Activated CD8-positive, alpha-beta memory T cell treated with anti-CD3 and anti-CD28 coated beads, Interleukin-2, amount 10 ng/mL, durations not matched to agents 7 days and 5 days (primary cell): ENCODE measurements around the gene RRM2. TPM values are rescaled to one million over a fixed set of nuclear protein-coding genes. Genes with fewer than 3 reads are reported as not detected.
"Not testable (repeated sequence)": the region's sequence is repeated elsewhere in the genome, so short reads cannot be mapped to it uniquely, and the experiment has no call there.

Experiments used
- ATAC-seq: fragments of 150-1000 bp; cut with Tn5 transposase; one replicate; pipeline ENCODE4 v1.10.0; 2021; ENCODE audit warnings: moderate library complexity
- CTCF ChIA-PET: fragments of 350-600 bp; sonication (Branson Sonifier 250); formaldehyde crosslinking; loops from one replicate; lab custom pipeline; 2021; ENCODE audit warnings: antibody characterized with exemption; lab: Charles Lee
- DNase-seq: peaks from one replicate; pipeline ENCODE4 v3.0.0-alpha.2; 2020
- H3K27ac Mint-ChIP-seq: one replicate; pipeline ENCODE4 v1.8.0; 2021; ENCODE audit warnings: mild to moderate bottlenecking, mixed read lengths
- H3K27me3 Mint-ChIP-seq: one replicate; pipeline ENCODE4 v1.8.0; 2021; ENCODE audit warnings: mixed read lengths
- H3K36me3 Mint-ChIP-seq: one replicate; pipeline ENCODE4 v1.8.0; 2021; ENCODE audit warnings: mild to moderate bottlenecking, mixed read lengths
- H3K4me1 Mint-ChIP-seq: one replicate; pipeline ENCODE4 v1.8.0; 2021; ENCODE audit warnings: mixed read lengths
- H3K4me3 Mint-ChIP-seq: one replicate; pipeline ENCODE4 v1.8.0; 2021; ENCODE audit warnings: mild to moderate bottlenecking, moderate library complexity, mixed read lengths
- H3K9me3 Mint-ChIP-seq: one replicate; pipeline ENCODE4 v1.8.0; 2022; ENCODE audit warnings: low read depth, mixed read lengths
- total RNA-seq, 2 experiments: library from RNA; stranded (reverse); gene quantifications; one replicate each; pipeline ENCODE4 v1.2.3, GENCODE V29; 2021

RRM2 gene
- total RNA-seq, 2 experiments from 2014 or later: 506 to 648 TPM

DNA sequence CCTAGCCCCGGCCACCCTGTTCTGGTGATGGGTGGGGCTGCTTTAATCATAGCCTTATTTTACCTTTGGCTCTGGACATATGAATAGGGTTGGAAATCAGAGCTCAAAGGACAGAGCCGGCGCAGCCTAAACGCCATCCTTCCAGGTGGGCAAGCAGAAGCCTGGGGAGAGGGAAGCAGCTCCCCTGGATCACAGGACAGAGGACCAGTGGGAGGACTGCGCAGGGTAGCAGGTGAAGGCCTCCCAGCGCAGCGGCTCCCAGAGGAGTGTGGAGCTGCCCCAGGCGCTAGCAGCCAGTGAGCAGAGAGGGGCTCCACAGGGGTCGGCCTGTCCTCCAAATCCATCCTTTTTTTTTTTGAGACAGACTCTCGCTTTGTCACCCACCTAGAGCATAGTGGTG, 25.9 kb upstream of the RRM2 start:
- H3K9me3 Mint-ChIP-seq: no peaks in the 10 kb centered on the region
- H3K27me3 Mint-ChIP-seq: peaks cover 46% of the 10 kb centered on the region
- no peak for ATAC-seq
- H3K36me3 Mint-ChIP-seq: peaks cover 5% of the 10 kb centered on the region
- H3K4me3 Mint-ChIP-seq: no peak overlapping the region
- DNase-seq: no peak
- H3K27ac Mint-ChIP-seq: no peak overlapping the region
- peaks cover 8% of the 10 kb centered on the region for H3K4me1 Mint-ChIP-seq
- CTCF ChIA-PET: interaction anchor here (0.9 to 6.8 kb wide), 19 partner anchors 8 to 339 kb away, joined by 3 to 111 read pairs (median 5); partner anchors contain the start of gene CYS1

GRCh38 chr2:10097352-10098148, 25.0 kb upstream of the RRM2 start:
- CTCF ChIA-PET: interaction anchor here (0.9 to 6.8 kb wide), 20 partner anchors 9 to 338 kb away, joined by 3 to 111 read pairs (median 5); partner anchors contain the start of gene CYS1
- peaks cover 2% of the 10 kb centered on the region for H3K4me1 Mint-ChIP-seq

DNA sequence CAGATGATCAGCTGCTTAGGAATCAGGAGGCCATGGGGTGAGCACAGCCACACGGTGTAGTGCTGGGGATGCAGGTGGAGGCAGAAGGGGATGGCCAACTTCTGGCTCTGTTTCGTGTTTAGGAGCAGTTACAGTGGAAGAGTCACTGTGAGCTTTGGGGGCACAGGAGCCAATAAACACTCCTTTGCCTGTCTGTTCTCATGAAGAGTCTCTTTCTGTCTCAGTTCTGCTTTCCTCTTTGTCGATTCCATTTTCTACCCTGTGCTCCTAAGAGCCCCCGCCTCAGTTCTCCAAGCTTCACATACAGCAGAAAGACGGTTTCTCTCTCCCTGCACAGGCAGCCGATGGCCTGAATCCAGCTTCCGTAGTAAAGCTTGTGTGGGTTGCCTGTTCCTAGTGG, 21.0 kb upstream of the RRM2 start:
- Mint-ChIP-seq H3K4me3 (no peak overlapping the region), H3K36me3 (no peaks in the 10 kb centered on the region), H3K27me3 (peaks cover 16% of the 10 kb centered on the region), H3K4me1 (no peaks in the 10 kb centered on the region), H3K9me3 (no peaks in the 10 kb centered on the region), H3K27ac (no peak overlapping the region)
- DNase-seq (no peak), ATAC-seq (no peak)
- CTCF ChIA-PET: interaction anchor here (0.8 to 2.2 kb wide), 4 partner anchors 10 to 308 kb away, joined by 3 to 12 read pairs (median 6); no protein-coding TSS in a partner anchor

More at GRCh38 chr2:10097352-10098148, 25.0 kb upstream of the RRM2 start:
- Mint-ChIP-seq H3K27me3 (peaks cover 37% of the 10 kb centered on the region), H3K4me3 (no peak overlapping the region), H3K9me3 (no peaks in the 10 kb centered on the region), H3K36me3 (no peaks in the 10 kb centered on the region), H3K27ac (no peak overlapping the region)
- DNase-seq (peak; percentile 52), ATAC-seq (peak; percentile 82)

DNA sequence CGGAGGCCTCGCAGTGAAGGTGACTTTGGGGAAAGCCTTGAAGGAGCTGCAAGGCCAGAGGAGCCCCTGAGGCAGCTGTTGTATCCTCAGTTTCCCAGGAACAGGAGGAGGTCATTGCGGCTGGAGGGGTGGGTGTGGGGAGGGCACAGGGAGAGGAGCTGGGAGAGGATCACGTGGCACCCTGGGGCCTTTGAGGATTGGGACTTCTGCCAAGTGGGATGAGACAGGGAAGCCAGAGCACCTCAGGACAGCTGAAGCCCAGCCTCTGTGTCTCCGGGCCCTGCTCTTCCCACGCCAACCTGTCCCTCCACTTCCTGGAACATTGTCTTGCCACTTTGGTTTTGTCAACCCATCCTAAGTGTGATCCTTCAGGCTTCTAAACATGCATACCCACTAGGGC, 19.4 kb upstream of the RRM2 start:
- Mint-ChIP-seq H3K36me3 (peaks cover 8% of the 10 kb centered on the region), H3K27me3 (peaks cover 6% of the 10 kb centered on the region), H3K9me3 (no peaks in the 10 kb centered on the region), H3K4me3 (no peak overlapping the region), H3K4me1 (no peaks in the 10 kb centered on the region), H3K27ac (no peak overlapping the region)
- DNase-seq: no peak
- CTCF ChIA-PET: interaction anchor here (1.1 to 1.4 kb wide), 2 partner anchors 22 to 31 kb away, joined by 3 to 5 read pairs; no protein-coding TSS in a partner anchor
- no peak for ATAC-seq

DNA sequence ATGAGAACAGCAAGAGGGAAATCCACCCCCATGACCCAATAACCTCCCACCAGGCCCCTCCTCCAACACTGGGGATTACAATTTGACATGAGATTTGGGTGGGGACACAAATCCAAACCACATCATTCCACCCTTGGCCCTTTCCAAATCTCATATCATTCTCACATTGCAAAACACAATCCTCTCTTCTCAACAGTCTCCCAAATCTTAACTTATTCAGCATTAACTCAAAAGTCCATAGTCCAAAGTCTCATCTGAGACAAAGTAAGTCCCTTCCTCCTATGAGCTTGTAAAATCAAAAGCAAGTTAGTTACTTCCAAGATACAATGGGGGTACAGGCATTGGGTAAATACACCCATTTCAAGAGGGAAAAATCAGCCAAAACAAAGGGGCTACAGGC, 17.6 kb upstream of the RRM2 start:
- H3K4me3 Mint-ChIP-seq, H3K27ac Mint-ChIP-seq, ATAC-seq, H3K36me3 Mint-ChIP-seq, H3K9me3 Mint-ChIP-seq, H3K27me3 Mint-ChIP-seq, DNase-seq, CTCF ChIA-PET, H3K4me1 Mint-ChIP-seq: not testable (repeated sequence)

GRCh38 chr2:10109311-10109710, 13.2 kb upstream of the RRM2 start:
- CTCF ChIA-PET: interaction anchor here (1.1 to 12.8 kb wide), 3 partner anchors 12 to 36 kb away, joined by 3 to 84 read pairs (median 6); no protein-coding TSS in a partner anchor
- H3K27me3 Mint-ChIP-seq: no peaks in the 10 kb centered on the region
- ATAC-seq: no peak
- DNase-seq: no peak
- H3K36me3 Mint-ChIP-seq: peaks cover 8% of the 10 kb centered on the region
- H3K4me3 Mint-ChIP-seq: no peak overlapping the region
- no peak overlapping the region for H3K27ac Mint-ChIP-seq
- H3K4me1 Mint-ChIP-seq: no peaks in the 10 kb centered on the region
- no peaks in the 10 kb centered on the region for H3K9me3 Mint-ChIP-seq

DNA sequence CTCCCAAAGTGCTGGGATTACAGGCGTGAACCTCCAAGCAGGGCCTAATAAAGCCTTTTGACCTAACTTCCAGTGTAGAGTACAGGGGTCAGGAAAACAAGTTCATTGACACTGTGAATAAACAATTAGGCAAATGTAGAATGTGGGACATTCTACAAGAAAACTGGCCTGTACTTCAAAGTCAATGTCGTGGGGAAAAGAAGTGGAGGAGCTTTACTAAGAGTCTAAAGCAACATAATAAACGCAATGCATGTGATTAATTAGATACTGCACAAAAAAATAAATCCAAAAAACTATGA, 3.6 kb upstream of the RRM2 start:
- Mint-ChIP-seq H3K27ac (peak overlapping the region; percentile 12), H3K36me3 (peaks cover 28% of the 10 kb centered on the region), H3K27me3 (no peaks in the 10 kb centered on the region), H3K4me3 (peak overlapping the region; percentile 13), H3K9me3 (no peaks in the 10 kb centered on the region), H3K4me1 (peaks cover 30% of the 10 kb centered on the region)
- no peak for ATAC-seq
- CTCF ChIA-PET: interaction anchor here (0.8 to 12.8 kb wide), 10 partner anchors 22 to 350 kb away, joined by 3 to 84 read pairs (median 4); partner anchors contain the start of gene TAF1B
- no peak for DNase-seq

GRCh38 chr2:10119601-10120157, 2.9 kb upstream of the RRM2 start:
- no peak for ATAC-seq
- no peaks in the 10 kb centered on the region for H3K9me3 Mint-ChIP-seq

DNA sequence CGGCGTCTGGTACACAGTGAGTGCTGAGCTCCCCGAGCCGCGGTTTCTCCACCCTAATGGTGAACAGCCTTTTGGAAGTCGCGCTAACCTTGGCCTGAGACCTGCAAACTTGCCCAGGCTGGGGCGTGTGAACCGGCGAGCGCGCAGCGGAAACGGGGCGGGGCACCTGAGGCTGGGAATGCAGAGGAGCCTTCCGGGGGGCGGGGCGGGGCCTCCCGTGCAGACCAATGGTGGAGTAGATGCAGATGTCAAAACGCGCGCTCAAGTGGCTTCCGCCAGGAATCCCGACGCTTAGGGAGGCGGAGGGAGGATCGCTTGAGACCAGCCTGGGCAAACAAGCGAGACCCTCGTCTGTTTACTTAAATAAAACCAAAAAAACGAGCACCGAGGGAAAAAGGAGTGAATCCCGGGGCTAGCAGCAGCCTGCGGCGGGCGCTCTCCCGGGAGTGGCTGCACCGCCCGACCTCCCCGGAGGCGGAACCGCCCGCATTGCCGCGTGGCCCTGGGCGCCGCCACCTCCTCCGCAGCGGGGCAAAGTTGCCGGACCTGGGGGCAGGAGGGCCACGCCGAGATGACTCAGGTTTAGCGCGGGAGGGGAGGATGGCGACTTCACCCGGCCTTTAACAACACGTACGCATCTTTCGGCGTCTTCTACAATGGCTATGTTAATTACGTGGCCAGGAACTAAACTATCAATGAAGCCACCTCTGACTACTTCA, 2.2 kb upstream of the RRM2 start:
- peaks cover 39% of the 10 kb centered on the region for H3K4me1 Mint-ChIP-seq

More at GRCh38 chr2:10119601-10120157, 2.9 kb upstream of the RRM2 start:
- CTCF ChIA-PET: interaction anchor here (0.8 to 12.8 kb wide), 9 partner anchors 22 to 320 kb away, joined by 3 to 84 read pairs (median 3); no protein-coding TSS in a partner anchor
- Mint-ChIP-seq H3K4me1 (peaks cover 33% of the 10 kb centered on the region), H3K27me3 (no peaks in the 10 kb centered on the region), H3K4me3 (peak overlapping the region; percentile 89), H3K36me3 (peaks cover 35% of the 10 kb centered on the region), H3K27ac (peak overlapping the region; percentile 99)
- DNase-seq: no peak

DNA sequence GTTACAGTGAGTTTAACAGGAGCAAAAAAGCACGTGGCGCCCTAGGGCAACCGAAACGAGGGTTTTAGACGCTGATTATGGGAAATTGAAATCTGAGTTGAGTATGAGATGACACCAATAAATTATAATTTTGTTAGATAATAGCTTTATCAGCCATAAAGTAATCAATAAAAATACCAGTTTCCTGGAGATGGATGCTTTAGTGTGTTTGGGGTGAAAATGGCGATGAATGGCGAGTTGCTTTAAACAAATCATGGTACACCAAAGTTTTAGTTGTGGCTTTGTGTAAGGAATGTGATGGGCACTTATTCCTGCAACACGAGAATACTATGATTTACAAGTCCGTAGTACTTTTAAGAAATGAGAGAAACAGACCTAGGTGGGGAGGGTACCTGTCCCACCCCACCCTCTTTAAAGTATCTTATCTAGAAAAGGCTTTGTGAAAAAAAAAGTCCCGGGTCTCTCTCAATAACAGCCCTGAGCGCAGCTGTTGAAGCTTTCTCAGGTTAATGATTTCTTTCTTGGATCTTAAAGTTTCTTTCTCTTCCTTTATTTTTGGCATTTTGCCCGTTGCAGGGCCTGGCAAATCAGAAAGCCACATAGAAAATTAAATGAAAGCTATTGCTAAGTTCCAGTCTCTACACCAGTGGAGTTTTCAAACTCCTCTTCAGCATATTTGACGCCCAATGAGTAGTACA, 1.5 kb upstream of the RRM2 start:
- no peak for ATAC-seq
- H3K27ac Mint-ChIP-seq: peak overlapping the region; percentile 99
- CTCF ChIA-PET: interaction anchor here (12.8 kb wide), 1 partner anchor 48 kb away, joined by 84 read pairs; no protein-coding TSS in a partner anchor

More for the DNA sequence above, 2.2 kb upstream of the RRM2 start:
- ATAC-seq (peak; percentile 63), DNase-seq (peak; percentile 97)
- H3K9me3 Mint-ChIP-seq: no peaks in the 10 kb centered on the region
- peak overlapping the region; percentile 89 for H3K4me3 Mint-ChIP-seq
- CTCF ChIA-PET: interaction anchor here (0.8 to 12.8 kb wide), 5 partner anchors 30 to 321 kb away, joined by 3 to 84 read pairs (median 3); no protein-coding TSS in a partner anchor
- H3K36me3 Mint-ChIP-seq: peaks cover 41% of the 10 kb centered on the region
- no peaks in the 10 kb centered on the region for H3K27me3 Mint-ChIP-seq
- peak overlapping the region; percentile 99 for H3K27ac Mint-ChIP-seq

DNA sequence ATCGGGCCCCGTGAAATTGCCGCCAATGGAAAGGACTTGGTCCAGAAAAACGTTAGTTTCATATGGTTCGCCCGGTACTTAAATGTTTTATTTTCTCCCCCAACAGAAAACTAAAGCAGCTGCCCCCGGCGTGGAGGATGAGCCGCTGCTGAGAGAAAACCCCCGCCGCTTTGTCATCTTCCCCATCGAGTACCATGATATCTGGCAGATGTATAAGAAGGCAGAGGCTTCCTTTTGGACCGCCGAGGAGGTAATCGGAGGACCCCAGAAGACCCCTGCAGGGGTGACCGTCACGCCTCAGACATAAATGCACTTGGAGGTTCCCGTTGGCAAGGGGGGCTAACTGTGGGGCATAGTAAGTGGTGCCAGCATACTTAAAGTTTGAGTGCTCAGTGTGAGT, 742 bp downstream of the RRM2 start:
- ATAC-seq (no peak), DNase-seq (no peak)
- Mint-ChIP-seq H3K4me3 (peak overlapping the region; percentile 97), H3K4me1 (peaks cover 54% of the 10 kb centered on the region), H3K36me3 (peaks cover 67% of the 10 kb centered on the region), H3K27ac (peak overlapping the region; percentile 97), H3K9me3 (no peaks in the 10 kb centered on the region), H3K27me3 (no peaks in the 10 kb centered on the region)
- CTCF ChIA-PET: interaction anchor here (0.7 to 7.9 kb wide), 9 partner anchors 34 to 324 kb away, joined by 3 to 86 read pairs (median 21); partner anchors contain the start of genes HPCAL1 and ODC1

More for the DNA sequence above, 1.5 kb upstream of the RRM2 start:
- Mint-ChIP-seq H3K4me3 (peak overlapping the region; percentile 89), H3K4me1 (peaks cover 43% of the 10 kb centered on the region), H3K36me3 (peaks cover 48% of the 10 kb centered on the region), H3K27me3 (no peaks in the 10 kb centered on the region), H3K9me3 (no peaks in the 10 kb centered on the region)
- DNase-seq: no peak

DNA sequence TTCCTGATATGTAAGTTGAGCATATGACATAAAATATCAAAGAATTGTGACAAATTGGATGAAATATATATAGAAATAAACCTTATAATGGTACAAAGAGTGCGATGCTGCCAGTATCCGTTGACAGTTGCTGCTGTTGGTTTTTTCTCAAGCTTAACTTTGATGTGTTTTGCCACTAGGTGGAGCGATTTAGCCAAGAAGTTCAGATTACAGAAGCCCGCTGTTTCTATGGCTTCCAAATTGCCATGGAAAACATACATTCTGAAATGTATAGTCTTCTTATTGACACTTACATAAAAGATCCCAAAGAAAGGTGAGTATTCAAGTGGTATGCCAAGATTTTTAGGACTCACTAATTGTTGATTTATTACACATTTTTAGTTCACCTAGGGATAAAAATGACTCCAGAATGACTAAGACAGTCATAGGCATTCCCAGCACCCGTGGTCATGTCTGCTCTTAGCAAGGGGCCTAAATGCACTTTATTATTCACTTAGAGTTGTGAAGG, 2.1 kb downstream of the RRM2 start:
- peaks cover 80% of the 10 kb centered on the region for H3K36me3 Mint-ChIP-seq
- peak overlapping the region; percentile 97 for H3K4me3 Mint-ChIP-seq
- peaks cover 54% of the 10 kb centered on the region for H3K4me1 Mint-ChIP-seq
- H3K9me3 Mint-ChIP-seq: no peaks in the 10 kb centered on the region
- no peak for DNase-seq
- ATAC-seq: no peak
- peak overlapping the region; percentile 97 for H3K27ac Mint-ChIP-seq
- CTCF ChIA-PET: interaction anchor here (0.8 to 7.9 kb wide), 21 partner anchors 8 to 543 kb away, joined by 3 to 86 read pairs (median 3); partner anchors contain the start of genes HPCAL1, ODC1 and TAF1B
- H3K27me3 Mint-ChIP-seq: no peaks in the 10 kb centered on the region
